ENCODE data around the gene WWOX. TPM values are rescaled to one million over a fixed set of nuclear protein-coding genes. Genes with fewer than 3 reads are reported as not detected.

WWOX gene
- total RNA-seq, 1 donor from 2014 or later: 13.1 TPM

GRCh38 chr16:78570399-78571141 is 471.1 kb downstream of the WWOX start:
- ATAC-seq: no peak
- no peak for DNase-seq (ENCODE audit: missing footprints)
- intact Hi-C loops (cut with DNase I): no loop called here

- ATAC-seq (no peak), DNase-seq (ENCODE audit: missing footprints) (no peak)
- intact Hi-C loops (cut with DNase I): no loop called here
Observed at GRCh38 chr16:78571434-78571833, 472.0 kb downstream of the WWOX start.

GRCh38 chr16:78571898-78572358 is 472.5 kb downstream of the WWOX start:
- DNase-seq (ENCODE audit: missing footprints) (no peak), ATAC-seq (no peak)
- intact Hi-C loops (cut with DNase I): no loop called here

DNA sequence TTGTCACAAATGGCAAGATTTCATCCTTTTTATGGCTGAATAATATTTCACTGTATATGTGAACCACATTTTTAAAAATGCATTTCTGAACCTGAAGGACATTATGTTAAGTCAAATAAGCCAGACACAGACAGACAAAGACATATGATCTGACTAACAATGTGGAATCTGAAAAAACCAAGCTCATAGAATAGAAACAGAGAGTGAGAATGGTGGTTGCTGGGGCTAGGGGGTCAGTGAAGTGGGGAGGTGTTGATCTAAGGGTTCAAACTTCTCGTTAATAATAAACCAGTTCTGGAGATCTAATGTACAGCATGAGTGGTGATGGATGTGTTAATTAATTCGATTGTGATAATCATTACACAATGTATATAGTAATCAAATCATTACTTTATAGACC is 475.1 kb downstream of the WWOX start:
- no peak for ATAC-seq
- intact Hi-C loops (cut with DNase I): no loop called here
- DNase-seq (ENCODE audit: missing footprints): no peak

GRCh38 chr16:78576941-78577340 is 477.5 kb downstream of the WWOX start:
- intact Hi-C loops (cut with DNase I): no loop called here
- no peak for ATAC-seq

DNA sequence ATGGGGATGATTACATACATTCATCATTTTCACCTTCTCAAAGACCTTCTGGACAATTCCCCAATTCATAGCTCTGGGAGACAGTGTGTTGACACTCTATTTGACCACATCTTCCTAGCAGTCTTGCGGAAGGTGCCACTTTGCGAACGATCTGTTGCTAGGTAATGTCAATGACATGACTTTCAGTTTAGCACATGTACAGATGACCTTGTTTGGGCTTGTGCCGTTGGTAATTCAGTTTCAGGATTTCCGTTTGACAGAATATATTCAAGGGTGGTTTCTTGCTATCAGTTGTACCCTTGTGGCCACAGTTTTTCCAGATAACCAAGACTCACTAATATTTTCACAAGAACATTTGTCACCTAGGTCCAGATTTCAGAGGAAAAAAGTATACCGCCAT is 478.2 kb downstream of the WWOX start:
- ATAC-seq (no peak), DNase-seq (ENCODE audit: missing footprints) (no peak)
- intact Hi-C loops (cut with DNase I): no loop called here

More at GRCh38 chr16:78576941-78577340, 477.5 kb downstream of the WWOX start:
- DNase-seq (ENCODE audit: missing footprints): no peak

- intact Hi-C loops (cut with DNase I): no loop called here
- ATAC-seq (no peak), DNase-seq (ENCODE audit: missing footprints) (no peak)
Observed at GRCh38 chr16:78579020-78579419, 479.6 kb downstream of the WWOX start.

DNA sequence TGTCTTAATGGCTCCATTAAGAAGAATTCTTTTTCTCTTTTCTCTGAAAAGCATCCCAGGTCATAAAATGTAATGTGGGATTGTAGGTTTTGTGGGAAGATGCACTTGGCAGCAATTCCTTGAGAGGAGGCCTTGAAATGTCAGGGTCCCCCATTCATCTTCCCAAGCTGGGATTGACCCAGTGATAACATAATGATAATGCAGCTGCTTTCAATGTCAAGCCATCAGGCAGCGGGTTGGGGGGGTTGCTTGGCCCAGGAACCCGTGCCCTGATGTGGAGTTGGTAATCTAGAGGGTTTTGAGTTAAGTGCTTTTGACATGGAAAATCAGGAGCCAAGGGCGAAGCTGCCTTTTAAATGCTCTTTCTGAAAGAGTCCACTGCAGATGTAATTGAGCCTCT is 484.0 kb downstream of the WWOX start:
- intact Hi-C loops (cut with DNase I): no loop called here
- ATAC-seq: no peak
- no peak for DNase-seq (ENCODE audit: missing footprints)

DNA sequence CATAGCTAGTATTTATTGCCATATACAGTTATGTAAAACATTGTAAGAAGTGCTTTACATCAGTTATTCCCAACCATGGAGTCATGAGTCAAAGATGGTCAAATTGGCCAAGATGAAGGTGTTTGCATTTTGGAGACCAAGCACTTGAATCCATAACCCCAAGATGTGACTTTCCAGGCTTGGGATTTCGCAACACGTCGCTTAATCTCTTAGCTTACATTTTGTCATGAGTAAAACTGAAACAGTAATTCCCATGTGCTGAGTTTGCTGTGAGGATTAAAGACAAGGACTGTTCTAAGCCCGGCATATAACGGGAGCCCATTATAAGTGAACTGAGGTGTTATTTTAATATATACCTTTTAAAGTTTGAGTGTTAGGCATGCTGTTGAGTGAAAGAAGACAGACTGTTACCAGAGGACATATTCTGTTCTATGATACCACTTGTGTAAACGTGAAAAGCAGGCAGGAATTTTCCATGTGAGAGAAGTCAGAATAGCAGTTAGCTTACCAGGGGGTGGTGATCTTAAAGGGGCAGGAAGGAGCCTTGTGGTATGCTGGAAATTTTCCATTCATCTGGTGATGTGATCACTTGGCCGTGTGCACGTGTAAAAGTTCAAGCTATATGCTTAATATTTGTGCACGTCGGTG is 484.9 kb downstream of the WWOX start:
- ATAC-seq: no peak
- intact Hi-C loops (cut with DNase I): no loop called here
- no peak for DNase-seq (ENCODE audit: missing footprints)

GRCh38 chr16:78584991-78585390 is 485.5 kb downstream of the WWOX start:
- intact Hi-C loops (cut with DNase I): no loop called here
- DNase-seq (ENCODE audit: missing footprints): no peak
- ATAC-seq: no peak

DNA sequence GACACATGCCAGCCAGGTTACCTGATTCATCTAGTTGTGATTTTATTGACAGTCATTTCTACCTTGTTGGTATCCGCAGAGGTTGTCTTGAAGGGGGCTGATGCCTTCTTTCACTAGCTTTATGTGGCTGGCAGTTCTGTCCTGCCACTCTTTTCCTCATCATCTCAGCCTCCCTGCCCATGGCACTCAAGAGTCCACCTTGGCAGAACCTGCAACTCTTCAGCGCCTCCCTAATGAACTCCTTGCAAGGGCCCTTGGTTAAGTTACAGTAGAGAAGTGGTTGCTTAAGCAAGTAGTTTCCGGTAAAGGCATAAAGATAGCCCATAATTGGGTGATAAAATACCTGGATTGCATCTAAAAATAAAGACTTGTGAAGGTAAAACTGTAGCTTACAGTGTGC is 489.9 kb downstream of the WWOX start:
- ATAC-seq (no peak), DNase-seq (ENCODE audit: missing footprints) (no peak)
- intact Hi-C loops (cut with DNase I): no loop called here

GRCh38 chr16:78591682-78592103 is 492.2 kb downstream of the WWOX start:
- DNase-seq (ENCODE audit: missing footprints) (no peak), ATAC-seq (peak; percentile 67)
- intact Hi-C loops (cut with DNase I): no loop called here

- intact Hi-C loops (cut with DNase I): no loop called here
- DNase-seq (ENCODE audit: missing footprints) (no peak), ATAC-seq (no peak)
Observed at GRCh38 chr16:78592111-78592510, 492.7 kb downstream of the WWOX start.

GRCh38 chr16:78593352-78593751 is 493.9 kb downstream of the WWOX start:
- intact Hi-C loops (cut with DNase I): no loop called here
- DNase-seq (ENCODE audit: missing footprints) (no peak), ATAC-seq (no peak)

DNA sequence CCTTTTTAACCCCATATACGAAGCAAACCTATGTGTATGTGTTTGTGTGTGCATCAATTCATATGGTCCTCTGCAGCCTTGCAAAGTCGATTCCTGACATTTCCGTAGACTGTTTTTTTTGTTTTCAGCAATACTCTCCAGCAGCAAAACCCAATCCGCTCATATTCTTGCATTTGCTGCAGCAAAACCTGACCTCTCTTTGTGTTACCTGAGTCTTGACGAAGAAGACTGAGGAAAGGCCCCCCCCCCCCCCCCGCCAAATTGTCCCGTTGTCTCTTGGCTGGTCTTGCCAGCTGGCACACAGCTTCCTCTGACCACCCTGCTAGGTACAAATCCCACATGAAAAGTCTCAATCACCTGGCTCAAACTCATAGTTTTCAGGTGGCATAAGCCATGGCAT is 494.7 kb downstream of the WWOX start:
- intact Hi-C loops (cut with DNase I): no loop called here
- ATAC-seq (no peak), DNase-seq (ENCODE audit: missing footprints) (no peak)

GRCh38 chr16:78596348-78596995 is 497.0 kb downstream of the WWOX start:
- intact Hi-C loops (cut with DNase I): no loop called here
- DNase-seq (ENCODE audit: missing footprints): no peak
- no peak for ATAC-seq

GRCh38 chr16:78596996-78597422 is 497.6 kb downstream of the WWOX start:
- intact Hi-C loops (cut with DNase I): no loop called here
- DNase-seq (ENCODE audit: missing footprints) (no peak), ATAC-seq (no peak)

GRCh38 chr16:78597809-78598570 is 498.5 kb downstream of the WWOX start:
- ATAC-seq: no peak
- intact Hi-C loops (cut with DNase I): no loop called here
- DNase-seq (ENCODE audit: missing footprints): no peak

DNA sequence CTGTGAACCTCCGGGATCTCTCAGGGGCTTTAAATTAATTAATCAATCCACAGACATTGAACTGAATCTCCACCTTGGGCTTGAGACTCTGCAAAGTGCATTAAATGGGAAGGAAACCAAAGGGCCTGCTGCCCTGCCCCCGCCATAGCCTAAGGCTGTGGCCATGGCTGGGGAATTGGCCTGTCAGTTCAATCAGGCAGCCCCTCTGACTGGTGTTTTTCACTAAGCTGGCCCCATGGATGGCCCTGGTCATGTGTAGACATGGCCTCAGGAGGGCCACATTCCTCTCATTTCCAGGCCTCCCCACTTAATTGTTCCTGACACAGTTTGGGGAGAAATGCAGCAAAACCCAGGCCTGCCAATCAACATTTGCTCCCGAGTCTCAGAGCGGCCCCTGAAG is 499.8 kb downstream of the WWOX start:
- no peak for ATAC-seq
- intact Hi-C loops (cut with DNase I): no loop called here
- no peak for DNase-seq (ENCODE audit: missing footprints)

Measured in Right ventricle myocardium inferior (tissue), 1 donor.